GM23338 (cell line): Measurements from ENCODE around the gene TUBG1. TPM values are rescaled to one million over a fixed set of nuclear protein-coding genes. Genes with fewer than 3 reads are reported as not detected.

Experiments used
- ATAC-seq: fragments of 200-7000 bp; cut with Tn5 transposase; 3 replicates; pipeline ENCODE4 v1.9.1; 2020
- DNase-seq: peaks from one replicate; pipeline ENCODE4 v3.0.0-alpha.2; 2015; ENCODE audit warnings: low spot score
- H2AFZ ChIP-seq: fragments of 200-600 bp; sonication (generic); 2 replicates; pipeline ENCODE4 v1.8.0; 2016; ENCODE audit warnings: antibody characterized with exemption, mild to moderate bottlenecking, moderate library complexity
- H3F3A ChIP-seq: fragments of 200-600 bp; sonication (generic); replicated peaks from 2 replicates; pipeline ENCODE4 v1.8.0; 2017; ENCODE audit warnings: antibody characterized with exemption, mixed run types, low read depth
- H3K27ac ChIP-seq: fragments of 200-600 bp; sonication (generic); 2 replicates; pipeline ENCODE4 v1.6.1; 2016; ENCODE audit warnings: low read depth
- H3K27me3 ChIP-seq: fragments of 200-600 bp; sonication (generic); 2 replicates; pipeline ENCODE4 v1.8.0; 2016; ENCODE audit warnings: mild to moderate bottlenecking, mixed run types, moderate library complexity; ENCODE audit not compliant: insufficient read depth
- H3K36me3 ChIP-seq: fragments of 200-600 bp; sonication (generic); 2 replicates; pipeline ENCODE4 v1.8.0; 2016; ENCODE audit warnings: mild to moderate bottlenecking; ENCODE audit not compliant: insufficient read depth
- H3K4me1 ChIP-seq: fragments of 200-600 bp; sonication (generic); 2 replicates; pipeline ENCODE4 v1.8.0; 2016; ENCODE audit warnings: mild to moderate bottlenecking, moderate library complexity; ENCODE audit not compliant: insufficient read depth
- H3K4me2 ChIP-seq: fragments of 200-600 bp; sonication (generic); 2 replicates; pipeline ENCODE4 v1.7.1; 2017; ENCODE audit warnings: mixed run types
- H3K4me3 ChIP-seq: fragments of 200-600 bp; sonication (generic); 2 replicates; pipeline ENCODE4 v1.6.1; 2016; ENCODE audit warnings: mixed run types
- H3K79me2 ChIP-seq: fragments of 200-600 bp; sonication (generic); replicated peaks from 2 replicates; pipeline ENCODE4 v1.8.0; 2017; ENCODE audit warnings: mild to moderate bottlenecking; ENCODE audit not compliant: insufficient read depth
- H3K9me2 ChIP-seq: fragments of 200-600 bp; sonication (generic); 2 replicates; pipeline ENCODE4 v1.8.0; 2017; ENCODE audit not compliant: insufficient read depth
- H4K20me1 ChIP-seq: fragments of 200-600 bp; sonication (generic); replicated peaks from 2 replicates; pipeline ENCODE4 v1.8.0; 2017; ENCODE audit warnings: mild to moderate bottlenecking; ENCODE audit not compliant: insufficient read depth
- H3K27ac Mint-ChIP-seq: 2 replicates; pipeline ENCODE4 v1.8.0; 2020; ENCODE audit warnings: inconsistent platforms, mild to moderate bottlenecking, moderate library complexity, mixed read lengths
- H3K27me3 Mint-ChIP-seq: 3 replicates; pipeline ENCODE4 v1.8.0; 2022; ENCODE audit warnings: low read depth, mild to moderate bottlenecking, moderate library complexity, mixed read lengths, inconsistent platforms; ENCODE audit not compliant: insufficient read depth, poor library complexity
- H3K36me3 Mint-ChIP-seq: 3 replicates; pipeline ENCODE4 v1.8.0; 2021; ENCODE audit warnings: low read depth, mild to moderate bottlenecking, inconsistent platforms, moderate library complexity, mixed read lengths
- H3K4me1 Mint-ChIP-seq: 3 replicates; pipeline ENCODE4 v1.8.0; 2020; ENCODE audit warnings: mild to moderate bottlenecking, inconsistent platforms, mixed read lengths
- H3K4me3 Mint-ChIP-seq: 3 replicates; pipeline ENCODE4 v1.8.0; 2021; ENCODE audit warnings: moderate library complexity, mild to moderate bottlenecking, inconsistent platforms, mixed read lengths
- H3K9me3 Mint-ChIP-seq: 3 replicates; pipeline ENCODE4 v1.8.0; 2020; ENCODE audit warnings: moderate library complexity, mild to moderate bottlenecking, inconsistent platforms, mixed read lengths
- CTCF ChIP-seq, 2 experiments: fragments of 200-600 bp in 1 of 2; sonication (generic) in 1 of 2; conservative IDR thresholded peaks; 2 replicates each; pipeline versions ENCODE4 v1.5.1 to v1.6.1; 2016 to 2017; ENCODE audit warnings: antibody characterized with exemption in 2 of 2, low read depth in 2 of 2, mild to moderate bottlenecking in 2 of 2, moderate library complexity in 1 of 2
- ETS1 ChIP-seq: IDR thresholded peaks from 2 replicates; pipeline ENCODE4 v1.6.1; 2016; ENCODE audit warnings: antibody characterized with exemption
- JUNB ChIP-seq: IDR thresholded peaks from one replicate; pipeline ENCODE4 v1.6.1; 2016; ENCODE audit warnings: antibody characterized with exemption; ENCODE audit not compliant: unreplicated experiment
- NANOG ChIP-seq: IDR thresholded peaks from 2 replicates; pipeline ENCODE4 v1.6.1; 2016; ENCODE audit warnings: antibody characterized with exemption, borderline replicate concordance
- ZNF462 ChIP-seq: fragments of 250-450 bp; sonication (Bioruptor Pico); IDR thresholded peaks from 2 replicates; pipeline ENCODE4 v1.5.0; 2020; ENCODE audit warnings: mild to moderate bottlenecking, moderate library complexity
- polyA plus RNA-seq: library from polyadenylated mRNA; unstranded; fragments of >200 nt; fragmentation: Nextera tagmentation; extraction: Ambion mirVana; gene quantifications from 2 replicates; pipeline ENCODE4 v1.2.1, GENCODE V29; 2016
- total RNA-seq: library from RNA; depleted of rRNA; stranded (reverse); fragments of >200 nt; shearing (Covaris generic); gene quantifications from 2 replicates; pipeline ENCODE4 v1.2.3, GENCODE V29; 2014

Gene TUBG1
- total and polyA plus RNA-seq, 2 experiments from 2014 or later: 101 to 117 TPM

GRCh38 chr17:42563950-42564349, 45.5 kb upstream of the TUBG1 start (continued):
- no peak for TF ChIP-seq ZNF462
- no peak for TF ChIP-seq ETS1
- TF ChIP-seq NANOG: no peak

- ATAC-seq (no peak), DNase-seq (no peak)
- Histone ChIP-seq H4K20me1 (no peaks in the 10 kb centered on the region), H3K36me3 (peaks cover 4% of the 10 kb centered on the region; the same call in 1 of the 2 replicates), H3F3A (peaks cover 34% of the 10 kb centered on the region), H3K79me2 (peaks cover 27% of the 10 kb centered on the region), H3K9me2 (no peaks in the 10 kb centered on the region), H2AFZ (no peak overlapping the region), H3K4me2 (no peak overlapping the region), H3K4me3 (no peak overlapping the region), H3K4me1 (peaks cover 19% of the 10 kb centered on the region), H3K27me3 (no peaks in the 10 kb centered on the region), H3K27ac (no peak overlapping the region)
- Mint-ChIP-seq H3K4me1 (peaks cover 24% of the 10 kb centered on the region), H3K9me3 (no peaks in the 10 kb centered on the region), H3K27me3 (peaks cover 13% of the 10 kb centered on the region), H3K27ac (no peak overlapping the region), H3K36me3 (peaks cover 48% of the 10 kb centered on the region), H3K4me3 (peak overlapping the region; percentile 12; the same call in 1 of the 3 replicates)
- TF ChIP-seq CTCF (conservative IDR thresholded peaks at IDR 0.05; ENCODE audit: low read depth in 2 of 2): no peak
- no peak for TF ChIP-seq ZNF462
- TF ChIP-seq JUNB: no peak
Measured at GRCh38 chr17:42564815-42565522, 44.5 kb upstream of the TUBG1 start.
